Hematopoietic multipotent progenitor cell treated with erythropoietin and hydrocortisone succinate and interleukin-3 and kit ligand, for 8 days (in vitro differentiated cells): ENCODE results near the gene SYNM.
A peak's percentile ranks its signal among the peaks of the same experiment; 100 is the strongest.

Source experiments
- DNase-seq: peaks from one replicate; pipeline ENCODE4 v3.0.0-alpha.2; 2015

The SYNM gene

DNA sequence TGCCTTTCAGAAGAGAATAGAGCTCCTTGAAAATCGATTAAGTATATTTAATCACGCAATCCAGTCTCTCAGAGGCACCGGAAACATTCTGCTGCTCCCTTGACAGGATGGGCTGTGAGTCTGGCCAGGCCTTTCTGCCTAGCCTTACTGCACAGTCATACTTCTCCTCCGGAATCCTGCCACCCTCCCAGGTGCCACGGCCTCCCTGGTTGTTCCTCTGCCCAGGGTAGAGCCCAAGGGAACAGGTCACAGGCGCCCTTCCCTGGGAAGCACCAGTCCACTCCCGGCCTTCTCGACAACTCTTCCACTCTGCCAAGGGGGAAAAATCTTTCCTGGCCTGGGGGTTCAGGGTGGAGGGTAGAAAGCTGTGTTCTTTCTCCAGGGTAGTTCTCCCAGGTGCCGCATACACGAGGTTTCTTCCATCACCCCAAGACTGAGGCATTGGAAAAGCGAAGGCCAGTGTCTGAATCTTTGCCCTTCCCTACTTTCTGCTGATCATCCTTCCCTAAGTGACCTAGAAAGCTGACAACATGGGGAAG, 17.4 kb upstream of the SYNM start:
- DNase-seq: no peak

DNA sequence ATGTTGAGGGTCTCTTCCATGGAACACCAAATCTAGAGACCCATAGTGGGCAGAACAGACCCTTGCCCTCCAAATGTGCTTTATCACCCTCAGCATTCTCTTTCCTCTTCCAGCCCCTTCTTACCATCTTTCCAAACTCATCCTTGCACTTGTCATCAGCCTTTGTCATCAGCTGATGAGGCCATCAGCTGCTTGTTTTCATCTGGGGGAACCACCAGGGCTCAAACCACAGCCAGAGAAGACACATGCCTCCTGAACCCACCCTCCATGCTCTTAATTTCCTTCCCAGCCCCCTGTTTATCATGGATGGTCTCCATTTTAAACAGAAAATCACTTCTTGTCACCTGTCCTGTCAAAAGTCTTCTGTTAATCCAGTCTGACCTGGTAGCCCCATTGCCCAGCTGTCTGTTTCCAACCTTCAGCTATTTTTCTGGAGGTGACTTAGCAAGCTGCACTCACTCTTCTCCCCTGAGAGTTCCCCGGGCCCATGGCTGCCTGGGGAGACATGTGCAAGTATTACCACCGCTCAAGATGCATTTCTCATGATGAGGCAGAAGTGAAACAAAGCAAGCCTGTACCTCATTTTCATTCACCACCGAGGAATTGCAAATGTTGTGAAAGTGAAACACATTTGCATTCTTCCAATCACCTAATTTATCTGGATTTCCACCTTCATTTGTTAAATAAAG, 14.7 kb upstream of the SYNM start:
- DNase-seq: no peak

DNA sequence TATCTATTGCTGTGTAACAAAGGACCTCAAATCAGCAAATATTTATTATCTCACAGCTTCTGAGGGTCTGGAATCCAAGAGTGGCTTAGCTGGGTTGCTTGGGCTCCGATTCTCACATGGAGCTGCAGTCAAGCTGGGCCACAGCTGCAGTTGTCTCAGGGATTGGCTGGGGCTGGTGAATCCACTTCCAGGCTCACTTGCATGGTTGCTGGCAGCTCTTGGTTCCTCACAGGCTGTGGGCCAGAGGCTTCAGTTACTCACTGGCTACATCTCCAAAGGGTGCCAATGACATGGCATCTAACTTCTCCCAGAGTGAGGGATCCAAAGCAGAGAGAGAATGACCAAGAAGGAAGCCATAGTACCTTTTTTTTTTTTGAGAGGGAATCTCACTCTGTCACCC, 13.9 kb upstream of the SYNM start:
- DNase-seq: no peak

DNA sequence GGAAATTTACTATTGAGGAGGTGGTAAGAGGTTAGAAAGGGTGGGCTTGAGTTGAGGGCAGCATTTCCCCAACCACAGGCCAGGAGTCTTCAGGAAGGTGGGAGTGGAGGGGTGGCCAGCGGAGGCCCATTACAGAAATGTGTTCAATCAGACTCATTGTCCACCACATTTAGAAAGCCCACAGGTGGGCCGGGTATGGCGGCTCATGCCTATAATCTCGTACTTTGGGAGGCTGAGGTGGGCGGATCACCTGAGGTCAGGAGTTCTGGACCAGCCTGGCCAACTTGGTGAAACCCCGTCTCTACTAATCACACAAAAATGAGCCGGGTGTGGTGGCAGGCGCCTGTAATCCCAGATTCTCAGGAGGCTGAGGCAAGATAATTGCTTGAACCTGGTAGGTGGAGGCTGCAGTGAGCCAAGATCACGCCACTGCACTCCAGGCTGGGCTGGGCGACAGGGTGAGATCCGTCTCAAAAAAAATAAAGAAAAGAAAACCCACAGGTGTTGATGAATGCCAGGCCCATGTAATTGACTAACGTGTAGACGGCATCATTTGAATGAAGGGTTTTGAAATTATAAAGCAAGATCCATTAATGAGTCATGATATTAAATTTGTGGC, 12.2 kb upstream of the SYNM start:
- DNase-seq: no peak

DNA sequence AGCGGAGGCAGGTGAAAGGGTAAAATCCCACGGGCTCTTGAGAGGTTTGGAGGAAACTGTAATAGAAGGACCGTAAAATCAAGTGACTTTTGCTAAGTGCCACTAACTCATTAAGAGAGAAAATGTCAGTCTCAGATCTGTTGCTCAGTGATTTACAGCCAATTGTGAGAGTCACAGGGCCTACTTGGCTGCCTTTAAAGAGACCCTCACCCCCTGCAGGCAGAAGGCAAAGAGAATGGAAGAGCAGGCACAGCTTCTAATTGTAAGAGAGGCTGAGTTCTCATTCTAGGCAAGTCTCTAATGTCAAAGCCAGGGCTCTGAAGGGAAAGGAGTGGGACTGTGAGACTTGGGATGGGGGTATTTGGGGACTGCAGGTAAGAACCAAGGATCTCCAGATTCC, 9.3 kb upstream of the SYNM start:
- no peak for DNase-seq

DNA sequence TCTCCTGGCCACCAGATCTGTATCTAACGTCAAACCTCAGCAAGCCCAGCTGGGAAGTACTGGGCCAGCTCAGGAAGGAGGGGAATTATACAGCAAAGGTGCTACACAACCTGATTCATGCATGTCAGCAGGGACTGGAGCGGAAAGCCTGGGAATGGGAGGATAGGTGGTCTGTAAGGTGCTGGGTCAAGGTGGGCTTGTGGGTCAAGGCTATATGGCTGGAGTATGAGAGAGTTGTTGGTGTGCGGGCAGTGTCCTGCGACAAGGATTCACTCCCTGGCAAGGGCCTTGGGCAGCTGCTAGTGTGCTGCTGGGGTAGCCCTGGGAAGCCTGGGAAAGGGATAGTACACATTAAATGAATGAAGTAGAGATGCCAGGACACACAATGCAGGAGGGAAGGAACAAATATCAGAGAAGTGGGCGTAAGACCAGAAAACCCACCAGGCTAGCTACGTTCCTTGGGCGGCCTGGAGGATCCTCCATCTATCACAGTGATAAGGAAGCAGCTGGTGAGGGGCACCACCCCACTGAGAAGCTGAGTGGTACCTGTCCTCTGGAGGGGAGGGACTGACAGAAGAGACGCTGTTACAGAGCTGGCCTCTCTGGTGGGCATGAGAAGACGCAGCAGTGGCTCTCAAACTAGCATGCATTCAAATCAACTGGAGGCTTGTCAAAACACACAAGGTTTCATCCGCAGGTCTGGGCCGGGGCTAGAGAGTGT, 8.5 kb upstream of the SYNM start:
- no peak for DNase-seq

DNA sequence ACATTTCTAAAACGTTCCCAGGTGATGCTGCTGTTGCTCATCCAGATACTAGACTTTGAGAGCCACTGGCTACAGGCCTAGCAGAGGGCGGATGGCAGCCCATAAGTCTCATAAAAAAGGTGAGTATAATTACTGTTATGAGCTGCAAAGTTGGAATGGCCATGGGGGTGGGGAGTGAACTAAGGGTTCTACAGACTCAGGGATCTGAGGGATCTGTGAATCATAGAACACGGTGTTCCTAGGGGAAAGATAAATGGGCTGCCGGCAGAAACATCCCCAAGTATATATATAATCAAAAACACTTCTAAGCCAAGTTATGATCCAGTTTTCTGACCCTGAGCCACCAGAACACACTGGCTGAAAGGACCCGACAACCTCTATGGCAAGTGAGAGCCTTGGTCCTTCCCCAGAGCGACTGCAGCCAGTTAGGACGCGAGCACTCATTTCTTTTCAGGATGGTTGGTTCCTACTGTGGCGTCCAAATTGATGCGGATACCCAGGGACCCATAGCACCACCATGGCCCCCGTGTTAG, 7.9 kb upstream of the SYNM start:
- DNase-seq: no peak

DNA sequence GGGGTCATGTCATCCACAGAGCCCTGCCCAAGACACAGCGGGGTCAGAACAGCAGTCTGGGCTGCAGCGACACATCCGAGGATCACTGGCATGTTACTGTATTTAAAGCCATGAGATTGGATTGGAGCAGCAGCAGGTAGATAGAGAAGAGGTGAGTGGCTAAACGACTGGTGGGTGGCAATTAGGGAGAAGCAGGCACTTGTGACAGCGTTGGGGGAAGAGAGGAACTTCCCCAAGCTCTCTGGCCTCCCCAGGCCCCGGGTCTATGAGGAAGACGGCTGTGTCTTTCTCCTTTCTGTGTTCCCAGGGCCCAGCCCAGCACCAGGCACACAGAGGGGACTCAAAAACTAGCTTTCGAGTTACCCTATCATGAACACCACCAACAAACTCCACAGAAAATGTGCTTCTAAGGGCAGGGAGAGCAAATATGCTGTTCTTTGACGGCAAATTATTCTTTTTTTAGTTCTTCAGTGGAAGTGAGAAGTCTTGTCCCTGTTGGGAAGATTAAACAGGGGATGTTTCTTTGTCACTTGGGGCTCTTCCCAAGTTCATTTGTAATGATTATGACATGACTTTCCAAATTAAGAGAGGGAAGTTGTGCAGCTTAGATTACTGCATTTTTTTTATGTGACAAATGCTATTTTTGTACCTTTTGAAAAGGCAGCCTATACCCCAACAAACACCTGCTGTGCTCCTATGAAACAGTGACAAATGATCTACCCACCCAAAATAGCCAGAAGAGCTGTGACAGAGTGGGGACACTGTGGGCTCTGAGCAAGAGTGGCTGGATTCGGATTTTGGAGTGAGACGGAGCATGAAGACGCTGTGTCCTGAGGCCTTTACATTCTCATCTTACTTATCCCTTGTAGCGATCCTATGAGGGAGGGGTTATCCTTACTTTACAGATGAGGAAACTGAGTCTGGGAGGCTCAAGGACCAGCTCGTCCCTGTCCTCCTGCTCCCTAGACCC, 7.2 kb upstream of the SYNM start:
- DNase-seq: no peak

DNA sequence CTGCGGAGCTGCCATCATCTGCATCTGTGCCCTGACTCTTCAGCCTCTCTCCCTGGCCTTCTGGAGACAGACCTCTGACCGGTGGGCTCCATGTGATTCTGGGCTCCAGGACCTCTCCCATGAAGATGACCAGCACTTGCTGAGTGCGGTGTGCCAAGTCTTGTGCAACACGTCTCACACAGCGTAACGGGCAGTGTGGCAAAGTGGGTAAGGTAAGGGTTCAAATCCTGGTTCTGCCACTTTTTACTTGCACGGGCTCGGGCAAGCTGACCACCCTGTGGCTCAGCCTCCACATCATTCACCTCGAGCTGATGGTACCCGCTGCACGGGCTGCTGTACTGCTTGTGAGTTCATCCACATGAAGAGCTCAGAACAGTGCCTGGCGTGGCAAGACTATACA, 6.5 kb upstream of the SYNM start:
- DNase-seq: no peak

DNA sequence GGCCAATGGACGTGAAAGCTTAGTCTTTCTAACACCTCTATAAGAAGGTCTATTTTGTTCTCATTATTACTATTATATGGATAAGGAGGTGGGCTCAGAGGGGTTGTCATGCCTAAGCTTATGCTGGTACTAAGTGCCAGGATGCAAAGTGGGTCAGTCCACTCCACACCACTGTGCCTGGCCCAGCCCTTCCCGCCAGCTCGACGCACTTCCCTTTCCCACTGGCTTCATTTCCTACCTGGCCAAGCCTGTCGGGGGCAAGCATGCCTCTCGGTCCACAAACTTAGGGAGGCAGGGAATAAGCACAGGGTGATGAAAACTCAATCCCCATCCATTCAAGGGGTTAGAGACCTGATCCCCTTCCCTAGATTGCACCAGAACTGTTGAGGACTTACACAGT, 5.9 kb upstream of the SYNM start:
- DNase-seq: no peak

DNA sequence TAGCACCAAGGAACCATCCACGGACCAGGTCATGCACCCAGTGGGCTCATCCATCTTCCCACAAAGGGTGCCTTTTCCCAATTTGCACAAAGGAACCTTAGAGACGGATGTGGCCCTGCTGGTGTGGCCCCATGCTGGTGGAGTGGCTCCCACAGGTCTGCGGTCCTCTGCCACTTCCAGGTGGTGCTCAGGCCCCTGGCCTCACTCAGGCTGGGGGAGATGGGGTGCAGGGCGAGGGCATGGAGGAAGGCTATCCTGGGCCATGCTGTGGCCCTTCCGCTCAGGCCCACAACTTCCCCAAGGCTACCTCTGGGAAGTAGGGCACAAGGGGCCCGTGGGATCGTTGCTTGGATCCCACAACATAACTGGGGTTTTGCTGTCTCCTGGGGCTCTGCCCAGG, 5.2 kb upstream of the SYNM start:
- DNase-seq: no peak

DNA sequence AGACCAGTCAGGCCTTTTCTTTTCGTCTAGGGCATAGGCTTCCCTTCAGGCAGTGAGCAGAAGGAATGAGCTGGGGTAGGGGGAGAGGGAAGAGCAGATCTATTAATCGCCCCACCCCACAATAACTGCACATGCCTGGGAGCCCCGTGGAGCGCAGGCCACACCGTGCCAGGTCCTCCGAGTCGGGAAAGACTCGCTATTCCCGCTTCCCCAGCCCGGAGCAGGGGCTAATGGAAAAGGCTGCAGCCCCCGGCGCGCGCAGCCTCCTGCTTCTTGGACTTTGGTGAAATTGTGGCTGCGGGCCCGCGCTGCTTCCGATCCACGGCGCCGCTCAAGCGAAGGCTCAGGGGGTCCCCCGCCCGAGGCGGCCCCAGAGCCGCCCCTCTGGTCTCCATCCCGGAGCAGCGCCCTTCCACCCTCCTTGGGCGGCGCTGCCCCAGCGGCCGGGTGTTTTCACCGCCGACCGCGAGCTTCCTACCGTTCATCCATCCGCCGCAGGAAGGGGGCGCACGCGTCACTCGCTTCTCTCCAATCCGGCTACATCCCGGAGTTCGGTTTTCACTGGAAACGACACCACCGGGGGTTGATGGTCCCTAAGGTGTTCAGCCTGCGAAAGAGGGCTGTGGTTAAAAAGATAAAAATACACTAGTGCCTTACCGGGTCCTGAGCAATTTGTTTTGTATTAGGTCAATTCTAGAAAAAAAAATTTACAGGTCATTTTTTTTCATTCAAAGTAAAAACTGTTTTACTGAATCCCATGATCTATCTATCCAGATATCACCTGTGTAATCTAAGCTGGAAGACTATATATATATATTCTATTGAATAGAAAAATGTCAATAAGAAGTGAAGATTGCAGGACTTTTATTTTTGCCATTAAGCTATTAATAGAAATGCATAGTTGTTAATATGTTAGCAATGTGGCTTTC, 4.4 kb upstream of the SYNM start:
- peak; percentile 43 for DNase-seq

DNA sequence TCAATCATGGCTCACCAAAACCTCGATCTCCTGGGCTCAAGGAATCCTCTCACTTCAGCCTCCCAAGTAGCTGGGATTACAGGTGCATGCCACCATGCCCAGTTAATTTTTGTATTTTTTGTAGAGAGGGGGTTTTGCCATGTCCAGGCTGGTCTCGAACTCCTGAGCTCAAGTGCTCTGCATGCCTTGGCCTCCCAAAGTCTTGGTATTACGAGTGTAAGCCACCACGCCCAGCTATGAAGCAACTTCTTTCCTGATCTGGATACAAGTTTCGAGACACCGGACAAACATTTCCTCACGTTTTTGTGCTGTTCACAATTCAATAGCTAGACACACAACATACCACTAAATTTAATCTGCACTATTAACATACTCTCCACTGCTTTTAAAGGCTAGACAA, 3.4 kb upstream of the SYNM start:
- DNase-seq: no peak

DNA sequence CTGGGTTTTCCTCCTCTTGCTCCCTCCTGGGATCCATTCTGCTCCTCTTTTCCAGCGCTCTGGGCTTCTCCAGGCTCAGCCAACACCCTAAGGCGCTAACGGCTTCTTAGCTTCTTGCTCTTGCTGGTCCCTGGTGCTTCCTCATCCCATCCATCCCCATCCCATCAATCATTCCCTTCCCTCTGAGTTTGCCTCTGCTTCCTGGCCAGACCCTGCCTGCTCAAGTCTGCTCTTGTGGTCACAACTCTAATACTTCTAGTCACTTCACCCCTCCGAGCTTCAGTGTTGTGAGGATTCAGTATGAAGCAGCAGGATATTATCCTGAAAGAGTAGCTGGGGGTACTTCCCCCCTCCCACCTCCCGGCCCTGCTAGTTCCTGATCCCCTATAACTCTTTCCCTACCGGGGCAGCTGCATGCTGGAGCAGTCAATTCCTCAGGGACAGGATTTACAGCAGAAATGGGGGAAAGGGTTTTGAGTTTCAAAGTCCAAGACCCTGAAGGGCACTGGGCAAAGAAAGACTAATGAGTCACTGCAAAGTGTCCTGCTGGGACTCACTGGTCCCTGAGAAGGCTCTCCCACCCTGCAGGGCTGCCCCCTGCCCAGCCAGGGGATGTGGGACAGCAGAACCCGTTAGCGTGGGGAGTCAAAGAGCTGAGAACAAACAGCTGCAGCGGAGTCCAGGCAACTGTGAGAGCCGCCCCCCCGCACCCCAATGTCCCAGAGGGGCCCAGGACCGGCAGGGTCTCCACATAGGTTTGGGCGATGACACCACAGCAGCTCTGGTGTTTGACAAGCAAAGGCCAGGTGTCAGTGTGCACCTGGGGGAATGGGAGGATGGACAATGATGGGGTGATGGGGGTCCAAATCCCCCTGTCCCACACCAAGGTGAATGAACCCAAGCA, 2.3 kb upstream of the SYNM start:
- DNase-seq: no peak

DNA sequence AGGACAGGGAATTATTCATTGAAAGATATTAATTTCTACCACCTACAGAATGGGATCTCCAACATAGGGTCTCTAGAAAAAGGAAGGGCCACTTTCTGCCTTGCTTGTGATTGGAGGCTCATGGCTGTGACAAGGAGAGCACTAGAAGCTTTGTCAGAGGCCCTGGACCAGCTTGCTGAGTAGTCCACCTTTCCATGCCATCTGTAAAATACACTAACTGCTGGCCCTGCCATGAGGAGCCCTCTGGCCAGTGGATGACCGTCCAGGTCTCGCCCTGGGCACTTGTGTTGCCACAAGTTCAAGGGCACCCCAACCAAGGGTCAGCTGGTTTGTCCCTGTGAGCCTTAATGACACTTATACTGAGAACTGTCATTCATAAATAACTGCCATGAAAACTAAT, 1.6 kb upstream of the SYNM start:
- DNase-seq: no peak

DNA sequence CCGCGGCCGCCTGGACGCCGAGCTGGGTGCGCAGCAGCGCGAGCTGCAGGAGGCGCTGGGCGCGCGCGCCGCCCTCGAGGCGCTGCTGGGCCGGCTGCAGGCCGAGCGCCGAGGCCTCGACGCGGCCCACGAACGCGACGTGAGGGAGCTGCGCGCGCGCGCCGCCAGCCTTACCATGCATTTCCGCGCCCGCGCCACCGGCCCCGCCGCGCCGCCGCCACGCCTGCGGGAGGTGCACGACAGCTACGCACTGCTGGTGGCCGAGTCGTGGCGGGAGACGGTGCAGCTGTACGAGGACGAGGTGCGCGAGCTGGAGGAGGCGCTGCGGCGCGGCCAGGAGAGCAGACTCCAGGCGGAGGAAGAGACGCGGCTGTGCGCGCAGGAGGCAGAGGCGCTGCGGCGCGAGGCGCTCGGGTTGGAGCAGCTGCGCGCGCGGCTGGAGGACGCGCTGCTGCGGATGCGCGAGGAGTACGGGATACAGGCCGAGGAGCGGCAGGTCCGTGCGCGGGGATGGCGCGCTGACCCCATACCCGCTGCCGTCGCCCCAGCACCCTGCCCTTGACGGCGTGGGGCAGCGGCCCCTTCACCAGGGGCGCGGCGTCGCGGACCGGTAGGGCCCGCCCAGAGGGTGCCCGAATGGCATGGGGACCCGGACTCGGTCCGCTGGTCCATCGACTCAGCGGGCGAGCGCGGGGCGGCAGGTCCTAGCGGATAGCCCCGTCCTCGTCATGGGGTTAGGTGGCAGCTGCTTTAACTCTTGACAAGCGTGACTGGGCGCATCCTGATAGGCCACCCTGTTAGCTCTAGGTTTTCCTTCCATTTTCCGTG, 848 bp downstream of the SYNM start:
- peak; percentile 43 for DNase-seq

DNA sequence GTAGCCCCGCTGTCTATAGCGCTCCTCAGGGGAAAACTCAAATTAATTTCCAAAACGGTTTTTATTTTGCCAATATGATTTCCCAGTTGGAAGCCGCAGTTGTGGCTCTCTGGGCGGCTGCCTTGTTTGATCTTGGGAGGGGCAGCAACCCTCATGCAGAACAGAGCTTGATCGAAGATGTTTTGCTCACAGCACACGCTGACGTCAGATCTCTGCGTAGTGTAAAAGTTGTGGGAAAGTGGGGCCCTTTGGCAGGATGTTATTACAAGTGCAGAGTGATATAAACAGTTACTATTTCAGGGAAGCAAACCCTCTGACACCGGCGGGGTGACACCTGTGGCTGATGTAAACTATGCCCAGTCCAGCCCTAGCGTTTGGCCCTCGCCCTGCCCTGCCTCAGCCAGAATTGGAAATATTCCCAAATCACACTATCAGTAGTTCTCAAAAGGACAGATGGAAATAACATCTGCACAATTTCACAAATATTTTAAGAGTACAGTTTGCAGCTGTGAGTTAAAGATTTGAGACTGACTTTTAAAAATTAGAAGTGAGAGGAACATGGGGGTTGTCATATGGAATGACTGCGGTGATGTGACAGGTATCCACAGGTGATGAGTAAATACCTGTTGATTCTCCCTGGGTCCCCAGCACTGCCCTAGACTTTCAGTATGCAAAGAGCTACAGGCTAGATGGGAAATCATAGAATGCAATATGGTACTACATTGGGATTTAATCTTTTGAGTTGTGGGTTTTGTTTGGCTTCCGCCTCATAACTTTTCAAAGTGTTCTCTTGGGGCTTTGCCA, 1.7 kb downstream of the SYNM start:
- no peak for DNase-seq

DNA sequence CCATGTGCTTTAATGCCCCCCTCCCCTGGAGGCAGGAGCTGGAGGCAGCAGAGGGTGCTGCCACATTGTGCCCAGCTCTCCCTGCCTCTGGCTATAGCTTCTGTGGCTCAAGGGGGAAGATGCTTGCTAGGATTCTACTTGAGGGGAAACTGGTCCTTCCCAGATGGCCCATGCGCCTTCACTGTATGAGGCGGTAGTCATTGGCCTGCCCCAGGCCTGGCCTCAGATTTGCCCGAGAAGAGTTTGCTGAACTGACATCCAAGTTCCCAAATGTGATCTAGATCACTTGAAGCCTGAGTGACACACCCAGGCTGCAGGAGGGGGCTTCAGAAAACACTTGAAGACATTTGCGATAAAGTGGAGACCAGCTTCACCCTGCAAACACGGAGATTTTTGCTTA, 4.1 kb downstream of the SYNM start:
- DNase-seq: no peak
